Stimulated activated CD8-positive, alpha-beta memory T cell treated with anti-CD3 and anti-CD28 coated beads, Interleukin-15, amount 100 ng/mL, for 24 hours (primary cell): ENCODE data around the gene STK32B.
"Not testable (repeated sequence)": the region's sequence is repeated elsewhere in the genome, so short reads cannot be mapped to it uniquely, and the experiment has no call there.

Experiments
- DNase-seq: peaks from one replicate; pipeline ENCODE4 v3.0.0-alpha.2; 2020; ENCODE audit warnings: low read depth

STK32B gene

DNA sequence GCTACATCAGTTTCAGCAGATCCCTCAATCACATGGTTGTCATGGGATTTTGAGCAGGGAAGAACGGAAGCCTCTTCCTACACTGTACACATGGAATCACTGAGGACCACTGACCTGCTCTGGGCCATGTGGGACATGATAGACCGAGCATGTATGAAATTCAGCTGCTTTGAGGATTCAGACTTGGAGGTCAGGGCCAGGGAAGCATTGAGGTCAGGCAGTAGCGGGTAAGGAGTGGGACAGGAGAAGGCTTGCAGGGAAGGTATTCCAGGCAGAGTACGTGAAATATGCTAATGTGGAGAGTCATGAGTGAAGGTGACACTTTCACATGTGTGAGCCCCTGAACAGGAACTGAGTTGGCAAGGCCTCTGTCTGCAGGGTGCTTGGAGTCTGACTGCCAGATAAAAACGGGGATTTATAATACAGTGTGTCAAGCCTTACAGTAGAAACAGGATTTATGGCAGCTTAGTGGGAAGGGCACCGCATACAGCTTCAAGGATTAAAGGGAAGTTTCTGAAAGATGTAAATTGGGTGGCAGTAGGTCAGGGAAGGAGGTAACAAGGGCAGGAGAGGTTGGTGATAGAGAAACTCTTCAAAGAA is 111.7 kb downstream of the STK32B start:
- no peak for DNase-seq

DNA sequence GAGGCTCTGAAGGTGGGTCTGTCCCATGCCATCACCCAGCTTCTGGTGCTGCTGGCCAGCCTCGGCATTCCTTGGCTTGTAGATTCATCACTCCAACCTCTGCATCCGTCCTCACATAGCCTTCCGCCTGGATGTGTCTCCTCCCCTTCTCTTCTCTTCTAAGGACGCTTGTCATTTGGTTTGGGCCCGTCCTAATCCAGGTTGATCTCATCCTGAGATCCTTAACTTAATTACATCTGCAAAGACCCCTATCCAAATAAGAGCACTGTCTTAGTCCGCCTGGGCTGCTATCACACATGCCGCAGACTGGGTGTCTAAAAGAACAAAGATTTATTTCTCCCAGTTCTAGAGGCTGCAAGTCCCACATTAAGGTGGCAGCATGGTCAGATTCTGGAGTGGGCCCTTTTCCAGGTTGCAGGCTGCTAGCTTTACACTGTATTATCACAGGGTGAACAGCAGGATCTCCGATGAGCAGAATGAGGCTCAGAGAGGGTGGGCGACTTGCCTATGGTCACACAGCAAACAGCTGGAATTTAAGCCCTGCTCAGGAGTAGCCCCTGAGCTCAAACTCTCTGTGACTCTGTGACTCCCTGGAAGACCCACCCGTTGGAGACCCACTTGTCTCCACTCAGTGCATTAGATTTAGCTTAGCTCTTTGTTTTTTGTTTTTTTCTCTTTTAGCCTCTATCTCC is 113.1 kb downstream of the STK32B start:
- no peak for DNase-seq

DNA sequence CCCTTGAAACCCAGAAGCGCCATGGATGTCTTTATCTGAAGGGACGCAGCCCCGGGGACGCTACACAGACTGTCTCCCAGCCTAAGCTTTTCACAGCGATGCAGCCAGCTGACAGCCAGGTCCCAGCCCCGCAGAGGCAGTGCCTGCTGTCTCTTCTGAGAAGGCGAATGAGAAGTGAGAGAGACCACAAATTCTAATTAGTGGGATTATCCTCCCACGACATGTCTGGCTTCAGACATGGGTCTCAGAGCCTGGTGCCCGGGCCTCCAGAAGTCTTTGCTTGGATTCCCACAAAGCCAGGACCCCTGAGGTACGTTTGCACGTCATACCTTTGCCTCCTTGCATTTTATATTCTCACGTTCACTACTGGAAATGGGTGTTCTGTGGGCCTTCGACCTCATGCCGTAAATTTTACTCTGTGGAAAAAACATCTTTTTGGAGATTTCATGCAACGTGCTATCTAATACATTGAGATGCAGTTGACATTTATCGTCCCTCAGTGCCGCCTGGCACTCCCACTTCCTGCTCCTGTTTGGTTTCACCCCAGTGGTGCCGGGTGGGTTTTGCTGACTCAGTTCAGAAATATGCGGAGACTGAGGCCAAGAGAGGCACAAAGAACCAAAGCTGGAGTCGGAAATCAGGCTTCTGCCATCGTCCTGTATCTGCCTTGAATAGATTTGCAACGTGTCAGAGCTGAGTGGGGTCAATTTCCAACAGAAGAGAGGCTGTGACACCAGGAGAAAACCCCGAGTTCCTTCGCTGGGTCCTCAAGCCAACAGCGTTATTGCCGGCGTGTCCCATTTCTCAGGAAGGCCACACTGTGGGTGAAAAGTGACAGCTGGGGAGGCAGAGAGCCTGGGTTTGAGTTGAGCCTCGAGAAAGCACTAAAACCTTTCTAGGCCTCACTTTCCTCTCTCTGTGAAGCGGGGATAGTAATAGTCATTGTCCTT is 114.4 kb downstream of the STK32B start:
- no peak for DNase-seq

DNA sequence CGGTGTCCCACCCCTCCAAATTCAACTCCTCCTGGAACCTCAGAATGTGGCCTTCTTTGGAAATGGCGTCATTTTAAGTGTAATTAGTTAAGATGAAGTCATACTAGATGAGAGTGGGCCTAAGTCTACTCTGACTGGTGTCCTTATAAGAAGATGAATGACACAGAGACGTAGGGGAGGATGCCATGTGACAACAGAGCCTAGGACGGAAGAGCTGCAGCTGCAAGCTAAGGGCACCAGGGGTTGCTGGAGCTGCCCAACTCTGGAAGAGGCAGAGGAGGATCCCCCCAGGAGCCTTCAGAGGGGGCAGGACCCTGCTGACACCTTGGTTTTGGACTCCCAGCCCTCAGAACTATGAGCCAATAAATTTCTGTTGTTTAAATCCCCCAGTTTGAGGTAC is 115.1 kb downstream of the STK32B start:
- DNase-seq: no peak

GRCh38 chr4:5168891-5169290 is 117.6 kb downstream of the STK32B start:
- no peak for DNase-seq

- DNase-seq: not testable (repeated sequence)
Measured at GRCh38 chr4:5175836-5176235, 124.6 kb downstream of the STK32B start.

GRCh38 chr4:5184606-5185005 is 133.3 kb downstream of the STK32B start:
- no peak for DNase-seq

- no peak for DNase-seq
Measured at GRCh38 chr4:5185551-5185950, 134.3 kb downstream of the STK32B start.

DNA sequence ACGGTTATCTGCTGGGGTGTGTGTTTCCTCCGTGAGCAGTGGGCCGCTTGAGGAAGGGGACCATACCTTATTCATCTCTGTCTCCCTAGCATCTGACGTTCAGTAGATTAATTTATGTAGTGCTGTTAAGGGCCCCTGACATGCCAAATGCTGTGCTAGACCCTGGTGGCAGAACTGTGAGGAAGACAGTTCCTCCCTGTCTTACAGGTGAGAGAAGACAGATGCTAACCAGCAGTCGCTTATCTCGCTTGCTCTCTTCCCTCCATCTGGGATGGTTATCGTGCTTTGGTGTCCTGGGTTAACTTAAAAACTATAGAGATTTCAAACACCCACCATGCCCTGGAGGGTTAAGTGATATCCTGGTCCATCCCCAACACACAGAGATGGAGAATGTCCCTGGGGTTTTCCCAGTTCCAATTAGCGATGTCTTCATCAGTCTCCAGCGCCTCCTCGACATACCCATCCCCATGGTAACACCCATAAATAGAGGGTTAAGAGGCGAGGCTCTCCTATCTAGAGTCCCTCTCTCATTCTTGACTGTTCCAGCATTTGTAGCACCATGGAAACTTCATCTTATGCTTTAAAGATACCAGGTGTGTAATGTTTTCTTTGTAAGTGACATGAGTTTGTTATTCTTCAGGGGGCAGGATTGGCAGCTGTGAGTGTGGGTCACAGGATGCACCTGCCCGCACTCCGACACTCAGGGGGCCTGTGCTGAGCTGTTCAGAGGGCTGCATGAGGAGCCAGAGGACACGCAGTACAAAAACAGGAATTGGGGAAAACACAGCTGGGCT is 135.2 kb downstream of the STK32B start:
- no peak for DNase-seq

DNA sequence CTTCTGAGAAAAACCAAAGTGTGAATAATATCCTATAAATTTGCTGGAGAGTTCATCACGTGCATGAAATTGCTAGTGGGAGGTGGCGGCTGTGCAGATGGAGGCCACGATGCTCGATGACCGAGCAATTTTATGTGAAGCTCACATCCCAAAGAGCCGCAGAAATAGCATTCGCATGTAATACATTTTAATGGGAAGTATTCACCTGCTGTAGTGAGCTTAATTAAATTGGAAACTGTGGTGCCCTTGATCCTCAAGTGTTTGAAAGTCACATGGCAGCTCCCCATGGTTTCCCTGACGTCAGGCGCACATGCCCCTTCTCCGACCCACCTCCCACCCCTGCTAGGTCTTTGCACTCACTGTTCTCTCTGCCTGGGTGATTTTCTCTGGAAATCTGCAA is 136.8 kb downstream of the STK32B start:
- no peak for DNase-seq

DNA sequence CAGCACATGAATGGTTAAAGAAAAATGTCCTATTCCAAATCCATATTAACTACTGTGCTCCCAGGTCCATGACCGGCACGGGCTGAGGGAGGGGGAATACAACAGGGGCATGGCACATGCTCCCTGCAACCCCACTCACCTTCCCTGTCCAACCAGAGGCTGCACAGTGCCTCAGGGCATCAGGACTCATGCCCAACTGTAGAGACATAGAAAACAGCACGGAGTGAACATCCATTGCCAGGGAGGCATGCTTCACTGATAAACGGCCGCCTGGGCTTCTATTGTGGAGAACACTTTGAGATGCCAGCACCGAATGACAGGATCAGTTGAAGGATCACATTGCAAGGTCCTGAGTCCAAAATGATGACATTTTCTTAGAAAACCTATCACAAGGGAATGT is 140.6 kb downstream of the STK32B start:
- no peak for DNase-seq

DNA sequence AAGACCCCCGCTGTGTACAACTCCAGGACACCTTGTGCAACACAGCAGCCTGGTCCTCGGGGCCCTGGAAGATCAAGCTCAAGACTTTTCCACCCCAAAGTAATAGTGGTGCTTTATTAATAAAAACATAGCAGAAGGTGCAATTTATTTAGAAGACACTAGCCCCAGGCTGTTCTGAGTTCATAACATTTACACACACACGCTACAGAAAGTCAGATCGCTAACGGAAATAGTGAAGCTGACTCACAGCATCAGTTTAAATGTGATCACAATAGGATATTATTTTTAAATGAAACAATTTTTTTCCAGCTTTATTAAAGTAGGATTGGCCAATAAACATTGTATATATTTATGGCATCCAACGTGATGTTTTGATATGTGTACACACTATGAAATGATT is 141.0 kb downstream of the STK32B start:
- DNase-seq: no peak

DNA sequence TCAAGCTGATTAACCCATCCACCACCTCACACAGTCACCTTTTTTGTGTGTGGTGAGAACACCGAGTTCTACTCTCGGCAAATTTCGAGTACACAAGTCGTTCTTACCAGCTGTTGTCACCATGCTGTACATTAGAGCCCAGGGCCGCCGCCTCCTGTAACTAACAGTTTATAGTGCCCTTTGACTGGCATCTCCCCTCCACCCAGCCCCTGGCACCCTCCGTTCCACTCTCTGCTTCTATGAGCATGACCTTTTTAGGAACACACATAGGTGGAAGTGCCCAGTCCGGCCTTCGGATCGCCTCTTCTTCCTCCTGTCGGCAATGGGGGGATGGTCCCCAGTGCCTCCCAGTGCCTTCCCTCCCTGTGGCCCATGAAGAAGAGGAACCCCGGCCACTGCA is 141.4 kb downstream of the STK32B start:
- no peak for DNase-seq

DNA sequence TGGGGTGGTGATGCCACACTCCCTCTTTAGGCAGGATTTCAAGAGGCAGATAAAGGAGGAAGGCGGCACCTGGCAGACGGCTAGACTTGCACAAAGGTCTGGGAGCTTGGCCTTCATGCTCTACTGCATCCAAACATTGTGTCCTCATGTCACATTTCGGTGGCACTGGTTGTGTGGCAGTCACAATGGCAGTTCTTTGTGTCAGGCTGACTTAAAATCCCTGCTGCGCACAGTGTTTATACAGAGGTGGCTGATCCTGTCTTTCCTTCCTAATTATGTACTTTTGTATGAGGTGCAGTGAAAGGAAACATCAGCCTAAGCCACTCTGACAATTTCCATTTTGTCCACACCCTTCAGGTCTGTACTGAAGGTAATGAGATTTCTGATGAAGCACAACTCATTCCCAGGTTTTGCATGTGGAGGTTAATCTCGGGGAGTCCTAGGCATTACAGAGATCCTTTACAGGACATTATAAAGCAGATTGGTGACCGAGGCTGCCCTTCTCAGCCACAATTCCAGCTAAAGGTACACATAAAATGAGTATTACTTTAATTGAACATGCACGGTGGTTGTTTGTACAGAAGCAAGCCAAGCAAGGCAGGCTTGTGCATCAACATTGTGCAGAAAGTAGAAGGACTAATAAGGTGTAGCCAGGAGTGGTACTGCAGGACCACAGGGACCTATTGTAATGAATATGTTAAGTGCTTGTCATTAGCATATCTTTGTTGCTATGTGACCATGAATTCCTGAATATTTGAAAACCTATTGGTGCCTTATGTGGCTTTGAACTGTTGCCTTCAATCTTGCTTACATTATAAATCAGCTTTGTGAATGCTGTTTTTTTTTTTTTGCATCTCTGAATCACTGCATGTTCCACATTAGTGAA is 147.6 kb downstream of the STK32B start:
- no peak for DNase-seq

DNA sequence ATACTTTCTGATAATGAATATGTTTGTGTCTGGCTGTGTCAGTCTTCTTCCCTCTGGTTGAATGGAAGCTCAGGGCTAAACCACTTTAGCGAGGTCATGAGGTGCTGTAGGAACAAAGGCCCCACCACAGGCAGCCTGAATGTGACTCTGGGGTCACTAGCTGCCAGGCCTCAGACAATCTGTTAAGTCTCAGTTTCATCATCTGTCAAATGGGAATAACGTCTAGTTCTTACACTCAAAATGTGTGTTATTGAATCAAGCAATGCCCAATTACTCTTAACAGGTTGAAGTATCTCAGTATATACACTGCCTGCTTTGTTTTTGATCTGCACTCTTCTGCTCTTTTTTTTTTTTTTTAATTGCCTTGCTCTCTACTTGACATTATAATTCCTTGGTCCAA is 148.6 kb downstream of the STK32B start:
- DNase-seq: no peak

DNA sequence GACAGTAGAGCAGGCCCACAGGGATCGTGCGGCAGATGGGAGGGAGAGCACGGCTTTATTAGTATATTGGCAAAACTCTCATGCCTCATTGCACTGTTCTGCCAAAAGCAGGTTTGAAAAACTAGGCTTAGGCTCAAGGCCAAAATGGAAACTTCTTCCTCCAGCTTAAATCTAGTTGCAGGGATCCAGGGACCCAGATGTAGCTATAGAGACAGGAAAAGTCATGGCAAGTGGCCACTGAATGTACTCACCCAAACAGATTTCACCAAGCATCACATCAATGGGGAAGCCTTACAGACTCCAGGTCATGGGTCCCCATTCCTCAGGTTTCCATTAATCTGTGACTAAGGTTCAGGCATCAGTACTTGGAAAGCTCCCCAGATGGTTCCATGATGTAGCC is 149.2 kb downstream of the STK32B start:
- DNase-seq: no peak

DNA sequence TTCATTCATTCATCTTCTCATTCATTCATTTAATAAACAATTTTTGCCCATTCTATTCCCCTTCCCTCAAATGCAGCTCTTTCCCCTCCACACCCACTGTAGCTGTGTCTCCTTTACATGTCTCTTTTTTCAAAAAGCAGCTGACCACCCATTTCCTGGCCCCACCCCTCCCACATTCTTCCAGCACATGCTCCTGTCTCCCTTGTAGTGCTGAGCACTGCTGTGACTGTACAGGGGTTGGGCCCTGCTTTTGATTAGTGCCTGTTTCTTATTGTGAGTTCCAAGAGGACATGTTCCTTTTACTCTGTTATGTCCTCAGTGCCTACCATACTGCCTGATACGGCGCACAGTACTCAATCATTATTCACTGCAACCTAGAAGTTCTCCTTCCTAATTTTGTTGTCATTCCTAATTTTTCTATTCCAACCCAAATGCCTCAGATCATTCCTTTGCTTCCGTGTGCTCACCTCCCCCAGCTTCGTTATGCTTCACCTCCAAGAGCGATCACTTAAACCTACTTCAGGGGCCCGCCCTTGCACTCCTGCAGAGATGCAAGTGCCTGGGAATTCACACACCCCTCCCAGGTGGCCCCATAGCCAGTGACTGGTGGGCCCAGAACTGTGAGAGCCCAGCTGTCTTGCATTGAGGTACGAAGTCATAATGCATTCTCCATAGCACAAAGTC is 152.2 kb downstream of the STK32B start:
- no peak for DNase-seq

DNA sequence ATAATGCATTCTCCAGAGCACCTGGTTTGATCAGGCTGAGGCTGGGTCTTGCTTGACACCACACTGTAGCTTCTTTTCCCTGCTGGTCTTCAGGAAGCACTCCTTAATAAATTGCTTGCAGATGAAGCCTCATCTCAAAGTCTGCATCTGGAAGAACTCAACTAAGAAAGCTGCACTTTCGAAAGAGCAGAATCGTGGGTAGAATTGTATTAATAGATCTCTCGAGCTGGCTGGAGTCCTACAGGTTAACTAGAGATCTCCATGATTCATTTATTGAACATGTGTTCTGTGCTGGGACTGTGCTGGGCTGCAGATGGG is 152.7 kb downstream of the STK32B start:
- DNase-seq: no peak

- DNase-seq: no peak
Measured at GRCh38 chr4:5204781-5205180, 153.5 kb downstream of the STK32B start.

DNA sequence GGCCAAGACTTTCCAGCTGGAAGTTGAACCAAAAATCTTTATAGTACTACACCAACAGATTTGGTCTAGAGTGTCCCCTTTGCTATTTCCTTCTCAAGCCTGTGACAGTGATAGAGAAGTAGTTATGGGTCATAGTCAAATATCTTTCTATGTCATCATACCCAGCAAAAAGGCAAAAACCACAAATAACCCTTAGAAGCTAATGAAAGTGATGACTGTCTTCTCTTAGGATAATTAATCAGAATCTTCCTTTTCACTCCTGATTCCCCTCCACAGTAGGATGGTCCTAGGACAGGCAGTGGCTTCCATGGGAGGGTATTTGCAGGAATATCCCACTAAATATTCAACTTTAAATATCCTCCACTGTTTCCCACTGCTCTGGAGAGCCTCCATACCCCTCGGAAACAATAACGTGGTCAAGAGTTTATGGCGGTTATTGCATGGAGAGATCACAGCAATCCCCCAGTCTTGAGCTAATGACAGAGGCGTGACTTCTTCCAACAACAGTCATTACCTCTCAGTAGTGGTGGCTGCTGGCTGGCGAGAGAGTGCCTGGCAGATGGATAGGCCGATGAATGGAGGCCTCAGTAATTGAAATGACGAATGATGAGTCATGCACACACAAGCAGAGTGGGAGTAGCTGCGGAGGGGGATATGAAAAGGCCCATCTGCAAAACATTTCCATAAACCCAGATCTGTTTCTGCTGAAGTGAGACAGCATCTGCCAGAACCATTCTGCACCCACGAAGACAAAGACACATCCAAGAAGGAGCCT is 154.9 kb downstream of the STK32B start:
- no peak for DNase-seq
